GM12872 (cell line): ENCODE measurements around the gene NRN1L.

ENCODE experiments used
- TF ChIP-seq, protein P1 (sequence below): IDR thresholded peaks from 3 replicates; pipeline ENCODE4 v1.5.1; 2011; ENCODE audit warnings: low read depth, mild to moderate bottlenecking, low read length, moderate library complexity; ENCODE audit not compliant: insufficient read depth

Gene NRN1L

GRCh38 chr16:67864594-67864993, 20.1 kb upstream of the NRN1L start:
- TF ChIP-seq, protein P1, sequence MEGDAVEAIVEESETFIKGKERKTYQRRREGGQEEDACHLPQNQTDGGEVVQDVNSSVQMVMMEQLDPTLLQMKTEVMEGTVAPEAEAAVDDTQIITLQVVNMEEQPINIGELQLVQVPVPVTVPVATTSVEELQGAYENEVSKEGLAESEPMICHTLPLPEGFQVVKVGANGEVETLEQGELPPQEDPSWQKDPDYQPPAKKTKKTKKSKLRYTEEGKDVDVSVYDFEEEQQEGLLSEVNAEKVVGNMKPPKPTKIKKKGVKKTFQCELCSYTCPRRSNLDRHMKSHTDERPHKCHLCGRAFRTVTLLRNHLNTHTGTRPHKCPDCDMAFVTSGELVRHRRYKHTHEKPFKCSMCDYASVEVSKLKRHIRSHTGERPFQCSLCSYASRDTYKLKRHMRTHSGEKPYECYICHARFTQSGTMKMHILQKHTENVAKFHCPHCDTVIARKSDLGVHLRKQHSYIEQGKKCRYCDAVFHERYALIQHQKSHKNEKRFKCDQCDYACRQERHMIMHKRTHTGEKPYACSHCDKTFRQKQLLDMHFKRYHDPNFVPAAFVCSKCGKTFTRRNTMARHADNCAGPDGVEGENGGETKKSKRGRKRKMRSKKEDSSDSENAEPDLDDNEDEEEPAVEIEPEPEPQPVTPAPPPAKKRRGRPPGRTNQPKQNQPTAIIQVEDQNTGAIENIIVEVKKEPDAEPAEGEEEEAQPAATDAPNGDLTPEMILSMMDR, result no peak

- TF ChIP-seq, protein P1, result peak; percentile 60
Observed at GRCh38 chr16:67865318-67865717, 19.4 kb upstream of the NRN1L start.

- TF ChIP-seq, protein P1, result no peak
Observed at GRCh38 chr16:67868290-67868689, 16.4 kb upstream of the NRN1L start.

GRCh38 chr16:67869653-67870052, 15.0 kb upstream of the NRN1L start:
- TF ChIP-seq, protein P1, result no peak

DNA sequence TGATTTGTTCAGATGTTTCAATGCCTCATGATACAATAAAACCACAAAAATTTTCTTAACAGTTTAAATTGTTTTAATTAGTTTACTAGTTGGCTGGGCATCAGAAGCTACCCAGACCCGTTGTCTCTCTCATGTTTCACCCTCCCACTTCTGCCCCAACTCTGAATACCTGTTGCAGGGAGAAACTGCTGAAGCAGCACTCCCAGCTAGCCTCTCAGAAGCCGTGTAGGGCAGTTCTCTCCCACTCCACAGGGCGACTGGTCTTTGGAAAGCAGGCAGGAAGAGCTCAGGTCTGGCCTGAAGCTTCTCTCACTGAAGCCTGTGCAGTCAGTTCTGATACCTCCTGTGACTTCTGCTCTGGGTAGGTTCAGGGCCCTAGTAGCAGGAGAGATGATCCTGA, 13.4 kb upstream of the NRN1L start:
- TF ChIP-seq, protein P1, result no peak

DNA sequence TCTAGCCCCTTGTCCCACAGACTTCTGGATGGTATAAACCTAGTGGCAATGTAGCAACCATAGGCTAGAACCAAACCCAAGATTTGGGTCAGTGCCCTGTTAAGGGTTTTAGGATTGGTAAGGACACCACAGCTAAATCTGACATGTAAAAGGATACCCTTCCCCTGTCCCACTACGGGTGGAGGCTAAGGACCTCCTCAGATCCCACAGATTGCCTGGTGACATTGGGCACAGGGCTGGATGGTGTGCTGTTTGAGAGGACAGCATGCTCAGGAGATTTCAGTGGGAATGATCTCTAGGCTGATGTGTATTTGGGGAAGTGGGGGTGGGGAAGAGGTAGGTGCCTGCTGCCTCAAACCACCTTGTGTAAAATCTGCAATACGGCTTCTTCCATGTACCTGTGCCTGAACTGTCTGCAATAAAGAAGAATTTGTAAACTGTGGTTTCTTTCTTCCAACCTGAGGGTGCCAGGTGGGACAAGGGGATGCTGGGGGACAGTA, 12.5 kb upstream of the NRN1L start:
- TF ChIP-seq, protein P1, result no peak

- TF ChIP-seq, protein P1, result no peak
Observed at GRCh38 chr16:67872631-67873434, 11.9 kb upstream of the NRN1L start, which contains the start of gene EDC4. EDC4 (plus strand) TSS chr16:67873052; CDS start chr16:67873262, 210 bp downstream.
